GM12864 (cell line): ENCODE measurements around the gene IMPA2.

Source experiments
- DNase-seq: peaks from one replicate; pipeline ENCODE4 v3.0.0-alpha.2; 2011; ENCODE audit warnings: low read depth
- H3K4me3 ChIP-seq: 2 replicates; pipeline ENCODE4 v1.5.1; 2011; ENCODE audit warnings: mild to moderate bottlenecking, low read depth, low read length, control low read depth
- CTCF ChIP-seq: IDR thresholded peaks from 2 replicates; pipeline ENCODE4 v1.5.1; 2011; ENCODE audit warnings: low read depth, mild to moderate bottlenecking, moderate library complexity, low read length, control low read depth, inconsistent platforms; ENCODE audit errors: missing control alignments

IMPA2 gene

GRCh38 chr18:12013186-12013916, 32.0 kb downstream of the IMPA2 start:
- TF ChIP-seq CTCF = no peak
- no peak for DNase-seq
- H3K4me3 ChIP-seq = no peak overlapping the region

- no peak for TF ChIP-seq CTCF
- H3K4me3 ChIP-seq = no peak overlapping the region
- DNase-seq = no peak
Observed at GRCh38 chr18:12014086-12014485, 32.8 kb downstream of the IMPA2 start.

GRCh38 chr18:12014521-12015415, 33.5 kb downstream of the IMPA2 start:
- no peak overlapping the region for H3K4me3 ChIP-seq
- no peak for DNase-seq
- no peak for TF ChIP-seq CTCF

GRCh38 chr18:12015416-12016062, 34.2 kb downstream of the IMPA2 start:
- TF ChIP-seq CTCF = no peak
- DNase-seq = no peak
- H3K4me3 ChIP-seq = no peak overlapping the region

GRCh38 chr18:12017081-12017480, 35.8 kb downstream of the IMPA2 start:
- H3K4me3 ChIP-seq = no peak overlapping the region
- no peak for TF ChIP-seq CTCF
- DNase-seq = no peak

GRCh38 chr18:12018861-12019260, 37.6 kb downstream of the IMPA2 start:
- TF ChIP-seq CTCF = no peak
- H3K4me3 ChIP-seq = no peak overlapping the region
- DNase-seq = no peak
